Measurements from ENCODE around the gene GPX8. TPM values are rescaled to one million over a fixed set of nuclear protein-coding genes. Genes with fewer than 3 reads are reported as not detected.

GPX8 gene
- total and polyA plus RNA-seq, 9 of the 15 experiments (the other 6 are each of a cell fraction or from before 2014, with no cell fraction given) = 0.62 to 1.8 (median 1.2) TPM

- no peak for TF ChIP-seq CBFA2T3 (IDR thresholded peaks at IDR 0.05)
- TF ChIP-seq RAD51 (IDR thresholded peaks at IDR 0.05; ENCODE audit: borderline replicate concordance, low read depth) = no peak
- TF ChIP-seq MED1 (CRISPR knock-in tag; IDR thresholded peaks at IDR 0.05; ENCODE audit: borderline replicate concordance) = no peak
- TF ChIP-seq, protein P1, sequence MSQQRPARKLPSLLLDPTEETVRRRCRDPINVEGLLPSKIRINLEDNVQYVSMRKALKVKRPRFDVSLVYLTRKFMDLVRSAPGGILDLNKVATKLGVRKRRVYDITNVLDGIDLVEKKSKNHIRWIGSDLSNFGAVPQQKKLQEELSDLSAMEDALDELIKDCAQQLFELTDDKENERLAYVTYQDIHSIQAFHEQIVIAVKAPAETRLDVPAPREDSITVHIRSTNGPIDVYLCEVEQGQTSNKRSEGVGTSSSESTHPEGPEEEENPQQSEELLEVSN (IDR thresholded peaks at IDR 0.05; ENCODE audit: borderline replicate concordance in 1 of 2, extremely low read depth in 1 of 2, insufficient read depth in 1 of 2, insufficient read length in 1 of 2, low read depth in 1 of 2, low read length in 1 of 2, poor library complexity in 1 of 2, severe bottlenecking in 1 of 2) = peak; percentile 37 to 82
- no peak for TF ChIP-seq CTCFL (IDR thresholded peaks at IDR 0.05; ENCODE audit: borderline replicate concordance, insufficient read depth, low read depth, low read length, poor library complexity, severe bottlenecking)
- peak; percentile 82 for TF ChIP-seq KDM5B (IDR thresholded peaks at IDR 0.05; ENCODE audit: insufficient replicate concordance, low read depth, low read length)
- TF ChIP-seq HEY1 (CRISPR knock-in tag; IDR thresholded peaks at IDR 0.05; ENCODE audit: borderline replicate concordance) = no peak
- TF ChIP-seq HIVEP1 (CRISPR knock-in tag; IDR thresholded peaks at IDR 0.05) = peak; percentile 91
- TF ChIP-seq MYBL2 (IDR thresholded peaks at IDR 0.05; ENCODE audit: low read depth) = no peak
- no peak for TF ChIP-seq MYBL2 (CRISPR knock-in tag; IDR thresholded peaks at IDR 0.05; ENCODE audit: borderline replicate concordance)
- no peak for TF ChIP-seq ZNF398 (CRISPR knock-in tag; IDR thresholded peaks at IDR 0.05)
- TF ChIP-seq PML (IDR thresholded peaks at IDR 0.05; ENCODE audit: low read length) = no peak
- TF ChIP-seq RCOR1 (IDR thresholded peaks at IDR 0.05; ENCODE audit: borderline replicate concordance in 1 of 2, low read depth in 2 of 2, low read length in 2 of 2) = 0 out of 4 replicates have a peak, but pooled peaks of 1 of the 2 experiments have one; percentile 12
- TF ChIP-seq KDM4B (IDR thresholded peaks at IDR 0.05; ENCODE audit: borderline replicate concordance in 2 of 2, low read depth in 1 of 2) = no peak
- peak; percentile 12 for TF ChIP-seq ZFP36 (IDR thresholded peaks at IDR 0.05; ENCODE audit: low read depth, low read length, partially characterized antibody)
- TF ChIP-seq SNIP1 (IDR thresholded peaks at IDR 0.05; ENCODE audit: low read depth) = no peak
- no peak for TF ChIP-seq CTCF (IDR thresholded peaks at IDR 0.05 in 2 of 3, conservative IDR thresholded peaks at IDR 0.05 in 1 of 3; ENCODE audit: insufficient read depth in 2 of 3, low read depth in 1 of 3, low read length in 3 of 3)
- TF ChIP-seq E2F3 (CRISPR knock-in tag; IDR thresholded peaks at IDR 0.05) = no peak
- TF ChIP-seq ZBTB1 (CRISPR knock-in tag; IDR thresholded peaks at IDR 0.05; ENCODE audit: borderline replicate concordance, low read depth) = no peak
- no peak for TF ChIP-seq KLF10 (CRISPR knock-in tag; IDR thresholded peaks at IDR 0.05)
Measured at GRCh38 chr5:55172937-55173686, 13.1 kb downstream of the GPX8 start, which contains the start of gene CDC20B (continued).
